IPS-15b (cell line): Measurements from ENCODE around the gene CRHR1.
"Not testable (repeated sequence)": the region's sequence is repeated elsewhere in the genome, so short reads cannot be mapped to it uniquely, and the experiment has no call there.

ENCODE experiments used
- H3K27me3 ChIP-seq: one replicate; pipeline ENCODE4 v1.6.1; 2013; ENCODE audit warnings: low read length; ENCODE audit not compliant: control insufficient read depth, insufficient read depth
- H3K36me3 ChIP-seq: one replicate; pipeline ENCODE4 v1.6.1; 2013; ENCODE audit warnings: low read length; ENCODE audit not compliant: control insufficient read depth, insufficient read depth
- H3K4me1 ChIP-seq: one replicate; pipeline ENCODE4 v1.6.1; 2013; ENCODE audit warnings: mild to moderate bottlenecking, low read length; ENCODE audit not compliant: control insufficient read depth, insufficient read depth
- H3K4me3 ChIP-seq: one replicate; pipeline ENCODE4 v1.5.1; 2013; ENCODE audit warnings: low read depth, low read length
- H3K9ac ChIP-seq: one replicate; pipeline ENCODE4 v1.6.1; 2013; ENCODE audit warnings: low read depth, mild to moderate bottlenecking, low read length
- H3K9me3 ChIP-seq: one replicate; pipeline ENCODE4 v1.6.1; 2013; ENCODE audit warnings: mild to moderate bottlenecking, low read length; ENCODE audit not compliant: control insufficient read depth, insufficient read depth

CRHR1 gene

GRCh38 chr17:45784293-45784740, at the start of gene CRHR1:
Gene CRHR1, plus strand, starts transcription at chr17:45784320. Its CDS starts 225 bp downstream, at chr17:45784545.
- Histone ChIP-seq H3K4me1 (no peaks in the 10 kb centered on the region), H3K9me3 (no peaks in the 10 kb centered on the region), H3K27me3 (peaks cover 58% of the 10 kb centered on the region), H3K4me3 (peak within 1 kb of the TSS; percentile 79), H3K9ac (no peak within 1 kb of the TSS), H3K36me3 (no peaks in the 10 kb centered on the region)

- no peak overlapping the region for H3K9ac ChIP-seq
- H3K9me3 ChIP-seq, result no peaks in the 10 kb centered on the region
- no peak overlapping the region for H3K4me3 ChIP-seq
- no peaks in the 10 kb centered on the region for H3K4me1 ChIP-seq
- peaks cover 7% of the 10 kb centered on the region for H3K27me3 ChIP-seq
- no peaks in the 10 kb centered on the region for H3K36me3 ChIP-seq
Measured at GRCh38 chr17:45734598-45734997, 49.5 kb upstream of the CRHR1 start.

- Histone ChIP-seq H3K9me3 (no peaks in the 10 kb centered on the region), H3K9ac (no peak overlapping the region), H3K36me3 (no peaks in the 10 kb centered on the region), H3K4me3 (no peak overlapping the region), H3K4me1 (no peaks in the 10 kb centered on the region), H3K27me3 (peaks cover 3% of the 10 kb centered on the region)
Measured at GRCh38 chr17:45735488-45735887, 48.6 kb upstream of the CRHR1 start.

- H3K36me3 ChIP-seq, result no peaks in the 10 kb centered on the region
- peaks cover 37% of the 10 kb centered on the region for H3K27me3 ChIP-seq
Measured at GRCh38 chr17:45739786-45740185, 44.3 kb upstream of the CRHR1 start.

GRCh38 chr17:45740553-45741330, 43.4 kb upstream of the CRHR1 start:
- H3K27me3 ChIP-seq, result peaks cover 43% of the 10 kb centered on the region
- no peaks in the 10 kb centered on the region for H3K9me3 ChIP-seq
- peak overlapping the region; percentile 35 for H3K4me3 ChIP-seq
- no peaks in the 10 kb centered on the region for H3K36me3 ChIP-seq
- H3K9ac ChIP-seq, result no peak overlapping the region
- no peaks in the 10 kb centered on the region for H3K4me1 ChIP-seq

More at GRCh38 chr17:45739786-45740185, 44.3 kb upstream of the CRHR1 start:
- no peak overlapping the region for H3K4me3 ChIP-seq
- no peak overlapping the region for H3K9ac ChIP-seq
- H3K9me3 ChIP-seq, result no peaks in the 10 kb centered on the region
- no peaks in the 10 kb centered on the region for H3K4me1 ChIP-seq

- Histone ChIP-seq H3K9ac (no peak overlapping the region), H3K4me1 (no peaks in the 10 kb centered on the region), H3K27me3 (peaks cover 54% of the 10 kb centered on the region), H3K9me3 (no peaks in the 10 kb centered on the region), H3K4me3 (no peak overlapping the region), H3K36me3 (no peaks in the 10 kb centered on the region)
Measured at GRCh38 chr17:45742251-45742650, 41.9 kb upstream of the CRHR1 start.

- no peak overlapping the region for H3K9ac ChIP-seq
- H3K4me1 ChIP-seq, result no peaks in the 10 kb centered on the region
- H3K27me3 ChIP-seq, result peaks cover 68% of the 10 kb centered on the region
- H3K36me3 ChIP-seq, result no peaks in the 10 kb centered on the region
- no peak overlapping the region for H3K4me3 ChIP-seq
- no peaks in the 10 kb centered on the region for H3K9me3 ChIP-seq
Measured at GRCh38 chr17:45743626-45744326, 40.3 kb upstream of the CRHR1 start.

- H3K4me3 ChIP-seq, H3K9ac ChIP-seq, H3K36me3 ChIP-seq, H3K4me1 ChIP-seq, H3K9me3 ChIP-seq: not testable (repeated sequence)
- H3K27me3 ChIP-seq, result peaks cover 73% of the 10 kb centered on the region
Measured at GRCh38 chr17:45744826-45745225, 39.3 kb upstream of the CRHR1 start.

- Histone ChIP-seq H3K36me3 (no peaks in the 10 kb centered on the region), H3K4me3 (no peak overlapping the region), H3K9me3 (no peaks in the 10 kb centered on the region), H3K27me3 (peaks cover 80% of the 10 kb centered on the region), H3K4me1 (no peaks in the 10 kb centered on the region), H3K9ac (no peak overlapping the region)
Measured at GRCh38 chr17:45745601-45746494, 38.3 kb upstream of the CRHR1 start.

- no peaks in the 10 kb centered on the region for H3K36me3 ChIP-seq
- H3K27me3 ChIP-seq, result peaks cover 65% of the 10 kb centered on the region
- no peaks in the 10 kb centered on the region for H3K4me1 ChIP-seq
- no peak overlapping the region for H3K4me3 ChIP-seq
- no peak overlapping the region for H3K9ac ChIP-seq
- no peaks in the 10 kb centered on the region for H3K9me3 ChIP-seq
Measured at GRCh38 chr17:45747911-45748310, 36.2 kb upstream of the CRHR1 start.

- H3K36me3 ChIP-seq, result no peaks in the 10 kb centered on the region
Measured at GRCh38 chr17:45748731-45749310, 35.3 kb upstream of the CRHR1 start.

More at GRCh38 chr17:45748731-45749310, 35.3 kb upstream of the CRHR1 start:
- Histone ChIP-seq H3K27me3 (peaks cover 56% of the 10 kb centered on the region), H3K4me3 (no peak overlapping the region), H3K4me1 (no peaks in the 10 kb centered on the region), H3K9me3 (no peaks in the 10 kb centered on the region), H3K9ac (no peak overlapping the region)
